ENCODE results near the gene CNOT2. TPM values are rescaled to one million over a fixed set of nuclear protein-coding genes. Genes with fewer than 3 reads are reported as not detected.

CNOT2 gene
- total RNA-seq, 1 donor from 2014 or later: 67.2 TPM

GRCh38 chr12:70319605-70320004 is 76.4 kb downstream of the CNOT2 start:
- Mint-ChIP-seq H3K27ac (ENCODE audit: unreplicated experiment) (no peak overlapping the region), H3K9me3 (ENCODE audit: unreplicated experiment) (no peaks in the 10 kb centered on the region), H3K4me1 (ENCODE audit: low read depth, unreplicated experiment) (peaks cover 4% of the 10 kb centered on the region), H3K27me3 (ENCODE audit: low read depth, unreplicated experiment) (no peaks in the 10 kb centered on the region), H3K4me3 (ENCODE audit: unreplicated experiment) (no peak overlapping the region), H3K36me3 (ENCODE audit: low read depth, unreplicated experiment) (peaks cover 10% of the 10 kb centered on the region)
- H3K9me3 ChIP-seq (ENCODE audit: insufficient read depth, low read depth, low read length): no peaks in the 10 kb centered on the region
- TF ChIP-seq EZH2 (IDR thresholded peaks at IDR 0.05; ENCODE audit: insufficient read depth, low read length) (no peak), CTCF (IDR thresholded peaks at IDR 0.05; ENCODE audit: insufficient read depth, low read depth, low read length) (no peak)
- H2AFZ ChIP-seq (ENCODE audit: low read depth, low read length): no peak overlapping the region
- H3K4me1 ChIP-seq (ENCODE audit: insufficient read depth, low read length): peaks cover 4% of the 10 kb centered on the region
- peaks cover 31% of the 10 kb centered on the region for H3K79me2 ChIP-seq (ENCODE audit: insufficient read depth, low read length)
- no peak overlapping the region for H3K4me3 ChIP-seq (ENCODE audit: insufficient read depth, low read depth, low read length)
- H3K36me3 ChIP-seq (ENCODE audit: insufficient read depth, low read length): no peaks in the 10 kb centered on the region
- H3K27ac ChIP-seq (ENCODE audit: low read depth, low read length): no peak overlapping the region
- DNase-seq (ENCODE audit: low read depth): no peak
- no peak for FAIRE-seq
- H3K27me3 ChIP-seq (ENCODE audit: insufficient read depth, low read length): no peaks in the 10 kb centered on the region
- H3K4me2 ChIP-seq (ENCODE audit: low read length): no peak overlapping the region
- H3K9ac ChIP-seq (ENCODE audit: low read length): no peak overlapping the region
- H4K20me1 ChIP-seq (ENCODE audit: insufficient read depth, low read length): peaks cover 30% of the 10 kb centered on the region

- no peak overlapping the region for H3K4me3 ChIP-seq (ENCODE audit: insufficient read depth, low read depth, low read length)
- no peaks in the 10 kb centered on the region for H3K9me3 Mint-ChIP-seq (ENCODE audit: unreplicated experiment)
- H3K27me3 ChIP-seq (ENCODE audit: insufficient read depth, low read length): no peaks in the 10 kb centered on the region
- peaks cover 3% of the 10 kb centered on the region for H3K36me3 ChIP-seq (ENCODE audit: insufficient read depth, low read length)
- no peak overlapping the region for H3K4me2 ChIP-seq (ENCODE audit: low read length)
- H4K20me1 ChIP-seq (ENCODE audit: insufficient read depth, low read length): peaks cover 24% of the 10 kb centered on the region
- no peak overlapping the region for H3K27ac ChIP-seq (ENCODE audit: low read depth, low read length)
- FAIRE-seq: no peak
- H3K36me3 Mint-ChIP-seq (ENCODE audit: low read depth, unreplicated experiment): peaks cover 9% of the 10 kb centered on the region
- H3K4me1 Mint-ChIP-seq (ENCODE audit: low read depth, unreplicated experiment): peaks cover 4% of the 10 kb centered on the region
- TF ChIP-seq EZH2 (IDR thresholded peaks at IDR 0.05; ENCODE audit: insufficient read depth, low read length) (no peak), CTCF (IDR thresholded peaks at IDR 0.05; ENCODE audit: insufficient read depth, low read depth, low read length) (no peak)
- no peaks in the 10 kb centered on the region for H3K9me3 ChIP-seq (ENCODE audit: insufficient read depth, low read depth, low read length)
- peaks cover 4% of the 10 kb centered on the region for H3K4me1 ChIP-seq (ENCODE audit: insufficient read depth, low read length)
- H3K9ac ChIP-seq (ENCODE audit: low read length): no peak overlapping the region
- H3K79me2 ChIP-seq (ENCODE audit: insufficient read depth, low read length): peaks cover 18% of the 10 kb centered on the region
- no peak overlapping the region for H2AFZ ChIP-seq (ENCODE audit: low read depth, low read length)
- H3K27ac Mint-ChIP-seq (ENCODE audit: unreplicated experiment): no peak overlapping the region
- no peak overlapping the region for H3K4me3 Mint-ChIP-seq (ENCODE audit: unreplicated experiment)
- H3K27me3 Mint-ChIP-seq (ENCODE audit: low read depth, unreplicated experiment): no peaks in the 10 kb centered on the region
- no peak for DNase-seq (ENCODE audit: low read depth)
Observed at GRCh38 chr12:70321191-70321590, 78.0 kb downstream of the CNOT2 start.

GRCh38 chr12:70327541-70327940 is 84.3 kb downstream of the CNOT2 start:
- DNase-seq (ENCODE audit: low read depth): no peak
- no peak for TF ChIP-seq CTCF (IDR thresholded peaks at IDR 0.05; ENCODE audit: insufficient read depth, low read depth, low read length)
- no peak for TF ChIP-seq EZH2 (IDR thresholded peaks at IDR 0.05; ENCODE audit: insufficient read depth, low read length)
- Mint-ChIP-seq H3K4me3 (ENCODE audit: unreplicated experiment) (no peak overlapping the region), H3K27me3 (ENCODE audit: low read depth, unreplicated experiment) (no peaks in the 10 kb centered on the region), H3K4me1 (ENCODE audit: low read depth, unreplicated experiment) (peaks cover 2% of the 10 kb centered on the region), H3K36me3 (ENCODE audit: low read depth, unreplicated experiment) (peaks cover 9% of the 10 kb centered on the region), H3K9me3 (ENCODE audit: unreplicated experiment) (no peaks in the 10 kb centered on the region), H3K27ac (ENCODE audit: unreplicated experiment) (no peak overlapping the region)
- Histone ChIP-seq H3K79me2 (ENCODE audit: insufficient read depth, low read length) (no peaks in the 10 kb centered on the region), H3K4me3 (ENCODE audit: insufficient read depth, low read depth, low read length) (no peak overlapping the region), H4K20me1 (ENCODE audit: insufficient read depth, low read length) (peaks cover 20% of the 10 kb centered on the region), H3K36me3 (ENCODE audit: insufficient read depth, low read length) (peaks cover 7% of the 10 kb centered on the region), H3K4me2 (ENCODE audit: low read length) (no peak overlapping the region), H2AFZ (ENCODE audit: low read depth, low read length) (no peak overlapping the region), H3K27me3 (ENCODE audit: insufficient read depth, low read length) (no peaks in the 10 kb centered on the region), H3K9me3 (ENCODE audit: insufficient read depth, low read depth, low read length) (no peaks in the 10 kb centered on the region), H3K4me1 (ENCODE audit: insufficient read depth, low read length) (no peaks in the 10 kb centered on the region), H3K27ac (ENCODE audit: low read depth, low read length) (no peak overlapping the region), H3K9ac (ENCODE audit: low read length) (no peak overlapping the region)
- no peak for FAIRE-seq

Measured in astrocyte (in vitro differentiated cells and primary cell).